Activated CD8-positive, alpha-beta memory T cell treated with anti-CD3 and anti-CD28 coated beads for 36 hours (primary cell): ENCODE data around the gene NPHP3. TPM values are rescaled to one million over a fixed set of nuclear protein-coding genes. Genes with fewer than 3 reads are reported as not detected.
"Not testable (repeated sequence)": the region's sequence is repeated elsewhere in the genome, so short reads cannot be mapped to it uniquely, and the experiment has no call there.

ENCODE experiments used
- CTCF ChIA-PET: fragments of 350-600 bp; sonication (Branson Sonifier 250); formaldehyde crosslinking; loops from one replicate; lab custom pipeline; 2021; ENCODE audit warnings: antibody characterized with exemption; lab: Charles Lee
- POLR2A ChIA-PET: fragments of 350-600 bp; sonication (Branson Sonifier 250); formaldehyde crosslinking; loops from one replicate; lab custom pipeline; 2021; ENCODE audit warnings: antibody characterized with exemption; lab: Charles Lee
- total RNA-seq, 2 experiments: library from RNA; stranded (reverse); gene quantifications; one replicate each; pipeline ENCODE4 v1.2.3, GENCODE V29; 2021

Gene NPHP3
- total RNA-seq, 2 experiments from 2014 or later = 11.6 to 12.9 TPM

- CTCF ChIA-PET = no interaction called here
- POLR2A ChIA-PET = no interaction called here
Measured at GRCh38 chr3:132655471-132655870, 66.7 kb downstream of the NPHP3 start.

GRCh38 chr3:132654721-132655120 is 67.5 kb downstream of the NPHP3 start:
- ChIA-PET POLR2A (no interaction called here), CTCF (no interaction called here)

- ChIA-PET POLR2A (no interaction called here), CTCF (no interaction called here)
Measured at GRCh38 chr3:132654190-132654589, 68.0 kb downstream of the NPHP3 start.

- ChIA-PET POLR2A (no interaction called here), CTCF (no interaction called here)
Measured at GRCh38 chr3:132652640-132653270, 69.5 kb downstream of the NPHP3 start.

GRCh38 chr3:132650153-132650552 is 72.1 kb downstream of the NPHP3 start:
- ChIA-PET POLR2A (no interaction called here), CTCF (no interaction called here)

- ChIA-PET CTCF (interaction anchor here (1.3 kb wide), 1 partner anchor 107 kb away, joined by 4 read pairs; no protein-coding TSS in a partner anchor), POLR2A (no interaction called here)
Measured at GRCh38 chr3:132645058-132645457, 77.2 kb downstream of the NPHP3 start.

GRCh38 chr3:132643366-132643765 is 78.8 kb downstream of the NPHP3 start:
- POLR2A ChIA-PET = no interaction called here

GRCh38 chr3:132642539-132642847 is 79.7 kb downstream of the NPHP3 start:
- POLR2A ChIA-PET = no interaction called here

More at GRCh38 chr3:132643366-132643765, 78.8 kb downstream of the NPHP3 start:
- CTCF ChIA-PET = interaction anchor here (1.1 to 2.2 kb wide), 3 partner anchors 97 to 107 kb away, joined by 3 to 16 read pairs (median 3); no protein-coding TSS in a partner anchor

GRCh38 chr3:132641837-132642538 is 80.2 kb downstream of the NPHP3 start:
- ChIA-PET POLR2A (no interaction called here), CTCF (interaction anchor here (1.0 to 2.2 kb wide), 7 partner anchors 15 to 108 kb away, joined by 3 to 16 read pairs (median 5); no protein-coding TSS in a partner anchor)

More at GRCh38 chr3:132642539-132642847, 79.7 kb downstream of the NPHP3 start:
- CTCF ChIA-PET = interaction anchor here (1.1 to 2.2 kb wide), 6 partner anchors 15 to 107 kb away, joined by 3 to 16 read pairs (median 4); no protein-coding TSS in a partner anchor

GRCh38 chr3:132641427-132641826 is 80.8 kb downstream of the NPHP3 start:
- CTCF ChIA-PET = interaction anchor here (1.0 to 1.9 kb wide), 4 partner anchors 16 to 107 kb away, joined by 3 to 9 read pairs (median 5); no protein-coding TSS in a partner anchor
- POLR2A ChIA-PET = not testable (repeated sequence)

- ChIA-PET POLR2A (no interaction called here), CTCF (interaction anchor here (0.9 kb wide), 1 partner anchor 104 kb away, joined by 3 read pairs; no protein-coding TSS in a partner anchor)
Measured at GRCh38 chr3:132638706-132639105, 83.5 kb downstream of the NPHP3 start.

GRCh38 chr3:132637590-132637989 is 84.6 kb downstream of the NPHP3 start:
- ChIA-PET POLR2A (no interaction called here), CTCF (no interaction called here)

- CTCF ChIA-PET = no interaction called here
Measured at GRCh38 chr3:132635052-132635451, 87.2 kb downstream of the NPHP3 start.

More at GRCh38 chr3:132635052-132635451, 87.2 kb downstream of the NPHP3 start:
- POLR2A ChIA-PET = no interaction called here

Other genes with a start within 250 kb of the NPHP3 start
- not detected for gene ACKR4, start 125.1 kb downstream of the NPHP3 start, total RNA-seq
- 10 to 100 TPM; 10.9 to 11.1 TPM for gene ACAD11, start 62.6 kb downstream of the NPHP3 start, total RNA-seq
- gene UBA5, start 62.1 kb downstream of the NPHP3 start, total RNA-seq = 10 to 100 TPM; 60.5 to 63.8 TPM